Measurements from ENCODE around the gene AIRE.
"Not testable (repeated sequence)": the region's sequence is repeated elsewhere in the genome, so short reads cannot be mapped to it uniquely, and the experiment has no call there.

The AIRE gene

DNA sequence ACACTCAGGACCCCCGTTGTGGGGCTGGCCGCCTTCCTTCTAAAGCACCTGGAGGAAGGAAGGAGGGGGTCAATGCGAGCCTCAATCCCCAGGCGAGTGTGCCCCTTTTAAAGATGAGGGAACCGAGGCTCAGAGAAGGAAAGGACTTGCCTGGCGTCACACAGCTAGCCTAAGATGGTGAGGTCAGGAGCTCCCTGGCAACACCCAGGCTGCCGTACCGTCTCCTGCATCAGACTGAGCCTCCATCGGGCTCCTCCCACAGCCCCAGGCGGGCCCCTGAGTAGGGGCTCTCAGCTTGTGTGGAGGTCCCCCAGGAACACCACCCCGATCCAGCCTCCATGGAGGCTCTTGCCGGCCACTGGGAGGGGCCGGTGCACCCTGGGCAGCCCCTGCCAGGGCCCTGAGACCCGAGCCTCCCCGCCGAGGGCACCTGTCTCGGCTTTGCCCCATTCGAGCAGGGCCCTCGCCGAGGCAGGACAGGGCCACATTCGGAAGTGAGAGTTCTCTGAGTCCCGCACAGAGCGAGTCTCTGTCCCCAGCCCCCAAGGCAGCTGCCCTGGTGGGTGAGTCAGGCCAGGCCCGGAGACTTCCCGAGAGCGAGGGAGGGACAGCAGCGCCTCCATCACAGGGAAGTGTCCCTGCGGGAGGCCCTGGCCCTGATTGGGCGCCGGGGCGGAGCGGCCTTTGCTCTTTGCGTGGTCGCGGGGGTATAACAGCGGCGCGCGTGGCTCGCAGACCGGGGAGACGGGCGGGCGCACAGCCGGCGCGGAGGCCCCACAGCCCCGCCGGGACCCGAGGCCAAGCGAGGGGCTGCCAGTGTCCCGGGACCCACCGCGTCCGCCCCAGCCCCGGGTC lies at the start of gene AIRE:
AIRE (plus strand) TSS at position 739 of the 855 bp plus-strand sequence. CDS start 131 bp downstream, outside the sequence.
- no peak for DNase-seq (ENCODE audit: low spot score)

DNA sequence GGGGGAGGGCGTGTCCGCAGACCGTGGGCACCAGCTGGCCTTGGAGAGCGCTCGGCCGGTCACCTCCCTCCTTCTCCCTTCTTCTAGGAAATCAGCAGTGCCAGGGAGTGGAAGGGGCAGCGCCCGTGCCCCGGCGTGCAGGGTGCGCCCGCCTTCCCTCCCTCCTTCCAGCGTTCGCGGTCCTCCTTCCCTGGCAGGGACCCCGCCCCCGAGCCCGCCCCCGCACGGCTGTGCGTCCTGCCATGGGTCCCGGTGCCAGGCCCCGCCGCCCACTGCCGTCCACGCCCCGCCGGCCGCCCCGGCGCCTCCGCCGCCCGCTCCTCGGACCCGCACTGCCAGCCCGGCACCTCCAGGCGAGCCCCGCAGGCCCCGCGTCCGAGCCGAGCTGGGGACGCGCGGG lies 45.3 kb upstream of the AIRE start:
- DNase-seq (ENCODE audit: low spot score) = not testable (repeated sequence)

DNA sequence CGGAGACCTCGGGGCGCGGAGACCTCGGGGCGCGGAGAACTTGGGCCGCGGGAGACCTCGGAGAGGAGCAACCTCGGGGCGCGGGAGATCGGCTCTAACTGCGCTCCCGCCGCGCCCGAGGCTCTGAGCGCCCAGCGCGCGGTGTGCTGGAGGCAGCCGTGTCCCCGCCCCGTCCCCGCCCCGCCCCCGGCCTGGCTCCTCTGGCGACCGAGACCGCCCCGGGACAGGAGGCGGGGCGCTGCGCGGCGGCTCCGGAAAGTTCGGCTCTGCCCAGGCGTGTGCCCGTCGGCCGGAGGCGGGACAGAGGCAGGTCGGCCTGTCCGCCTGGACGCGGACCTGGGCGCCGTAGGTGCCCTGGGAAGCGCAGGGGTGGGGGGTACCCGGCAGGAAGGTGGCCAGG lies 44.8 kb upstream of the AIRE start, which contains the start of gene ICOSLG:
ICOSLG (minus strand) TSS at position 102 of the 400 bp plus-strand sequence. CDS start 126 bp downstream, outside the sequence.
- not testable (repeated sequence) for DNase-seq (ENCODE audit: low spot score)

DNA sequence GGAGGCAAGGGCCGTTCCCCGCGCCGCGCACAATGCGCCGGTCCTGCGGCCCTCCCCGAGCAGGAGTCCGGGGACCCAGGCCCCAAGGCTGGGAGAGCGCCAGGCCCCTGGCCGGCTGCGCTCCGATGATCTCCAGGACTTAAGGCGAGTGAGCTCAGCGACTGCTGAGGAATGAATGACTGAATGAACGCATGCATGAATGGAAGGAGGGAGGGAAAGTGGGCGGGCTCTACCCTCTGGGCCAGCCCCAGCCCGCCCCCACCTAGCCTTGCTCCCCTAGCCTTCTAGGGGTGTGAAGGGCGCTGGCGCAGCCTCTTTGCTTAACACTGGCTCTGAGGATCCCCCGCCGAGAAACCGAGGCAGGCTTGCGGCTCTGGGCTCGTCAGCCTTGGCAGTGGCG lies 44.4 kb upstream of the AIRE start:
- DNase-seq (ENCODE audit: low spot score) = not testable (repeated sequence)

DNA sequence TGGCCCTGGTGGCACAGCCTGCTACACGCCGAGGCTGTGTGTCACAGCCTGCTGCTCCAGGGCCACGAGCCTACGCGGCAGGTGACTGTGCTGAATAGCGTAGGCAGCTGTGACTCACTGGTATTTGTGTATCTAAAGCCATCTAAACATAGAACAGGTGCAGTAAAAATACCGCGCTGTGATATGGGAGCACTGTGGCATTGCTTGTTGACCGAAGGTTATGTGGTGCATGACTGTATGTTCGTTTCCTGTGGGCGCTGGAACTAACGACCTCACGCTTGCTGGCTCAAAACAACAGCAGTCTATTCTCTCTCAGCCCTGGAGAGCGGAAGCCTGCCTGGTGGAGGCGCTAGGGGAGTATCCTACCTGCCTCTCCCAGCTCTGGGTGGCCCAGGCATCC lies 41.7 kb upstream of the AIRE start:
- not testable (repeated sequence) for DNase-seq (ENCODE audit: low spot score)

DNA sequence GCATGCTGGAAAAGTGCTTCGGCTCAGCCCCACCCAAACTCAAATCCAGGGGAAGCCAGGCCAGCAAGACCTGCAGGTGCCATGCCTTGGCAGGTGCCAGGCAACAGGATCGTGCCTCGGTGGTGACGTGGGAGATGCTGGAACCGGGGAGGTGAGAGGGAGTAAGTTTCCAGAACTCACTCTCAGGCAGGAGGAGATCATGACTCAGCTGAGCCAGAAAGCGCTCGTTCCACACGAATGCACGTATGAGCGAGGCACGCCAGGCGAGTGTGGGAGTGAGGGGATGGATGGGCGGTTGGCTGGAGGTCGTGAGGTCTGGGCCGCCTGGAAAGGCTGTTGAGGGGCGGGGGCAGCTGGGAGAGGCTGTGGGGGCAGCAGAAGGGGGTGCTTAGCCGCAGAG lies 37.8 kb upstream of the AIRE start:
- not testable (repeated sequence) for DNase-seq (ENCODE audit: low spot score)

DNA sequence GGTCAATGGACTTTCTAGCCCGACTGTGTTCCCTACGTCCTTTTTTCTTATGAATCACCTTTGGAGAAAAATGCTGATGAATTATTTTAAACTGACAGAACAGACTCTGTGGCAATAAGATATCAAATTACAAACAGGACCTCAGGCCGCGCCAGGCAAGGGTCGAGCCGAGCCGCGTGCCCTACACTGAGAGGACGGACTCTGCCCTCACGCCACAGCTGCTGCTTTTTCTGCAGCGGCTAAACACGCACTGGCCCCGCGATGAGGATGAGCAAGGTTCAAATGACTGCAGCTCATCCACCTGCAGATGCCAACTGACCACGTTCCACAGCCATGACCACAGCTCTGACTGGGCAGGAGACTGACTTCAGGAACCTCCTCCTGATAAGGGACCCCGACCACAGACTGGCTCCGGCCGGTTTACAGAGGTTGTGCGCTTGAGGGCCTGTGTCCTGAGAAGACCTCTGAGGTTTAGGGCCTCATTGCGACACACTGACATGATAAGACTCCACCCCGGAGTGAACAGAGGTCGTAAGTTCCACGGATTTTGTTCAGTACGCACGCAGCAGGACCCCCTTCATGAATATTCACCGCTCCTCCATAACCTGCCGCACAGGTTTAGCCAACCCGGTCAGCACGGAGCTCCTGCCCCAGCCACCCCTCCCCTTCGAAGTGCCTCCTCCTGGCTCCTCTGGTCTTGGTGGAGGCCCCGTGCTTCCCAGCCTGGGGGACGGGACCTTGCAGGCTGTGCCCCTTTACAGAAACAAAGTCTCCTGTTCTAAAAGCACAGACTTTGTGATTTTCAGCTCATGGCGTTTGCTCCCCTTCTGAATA lies 36.3 kb upstream of the AIRE start:
- not testable (repeated sequence) for DNase-seq (ENCODE audit: low spot score)

DNA sequence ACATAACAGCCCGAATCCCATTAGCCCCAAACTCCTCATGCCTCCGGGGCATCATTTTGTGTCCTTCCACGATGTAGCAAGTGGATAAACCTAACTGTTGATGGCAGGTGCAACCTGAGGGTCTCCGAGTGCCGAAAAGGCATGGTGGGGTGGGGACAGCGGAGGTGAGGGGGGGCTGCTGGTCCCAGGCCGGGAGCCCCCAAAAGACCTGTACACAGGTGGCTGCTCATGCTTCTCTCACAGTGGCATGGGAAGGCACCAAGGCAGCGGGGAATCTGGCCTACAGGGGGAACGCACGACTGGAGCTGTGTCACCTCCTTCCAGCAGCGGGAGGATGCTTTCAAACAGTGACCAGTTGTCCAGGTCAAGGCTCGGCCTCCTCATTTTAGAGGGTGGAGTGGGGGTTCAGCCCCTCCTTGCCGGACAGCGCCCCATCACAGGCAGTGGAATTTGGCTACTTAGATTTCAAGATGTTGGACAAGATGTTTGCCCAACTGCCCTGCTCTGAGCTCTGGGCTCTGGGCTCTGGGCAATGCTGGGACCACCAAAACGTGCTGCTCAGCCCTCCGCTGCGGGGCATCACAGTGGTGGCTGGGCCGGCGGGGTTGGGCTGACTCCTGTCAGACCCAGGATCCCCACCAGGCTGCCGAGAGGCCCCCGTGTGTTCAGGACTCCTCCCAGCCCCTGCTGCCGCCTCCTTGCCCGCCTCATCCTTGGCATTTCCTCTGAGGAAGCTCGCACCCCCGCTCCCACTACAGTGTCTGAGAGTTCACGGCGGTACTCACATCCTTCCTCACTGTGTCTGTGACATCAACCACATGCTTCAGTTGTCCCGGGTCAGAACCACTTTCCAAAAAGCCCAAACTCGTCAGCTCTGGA lies 31.6 kb upstream of the AIRE start:
- DNase-seq (ENCODE audit: low spot score) = peak; percentile 36

DNA sequence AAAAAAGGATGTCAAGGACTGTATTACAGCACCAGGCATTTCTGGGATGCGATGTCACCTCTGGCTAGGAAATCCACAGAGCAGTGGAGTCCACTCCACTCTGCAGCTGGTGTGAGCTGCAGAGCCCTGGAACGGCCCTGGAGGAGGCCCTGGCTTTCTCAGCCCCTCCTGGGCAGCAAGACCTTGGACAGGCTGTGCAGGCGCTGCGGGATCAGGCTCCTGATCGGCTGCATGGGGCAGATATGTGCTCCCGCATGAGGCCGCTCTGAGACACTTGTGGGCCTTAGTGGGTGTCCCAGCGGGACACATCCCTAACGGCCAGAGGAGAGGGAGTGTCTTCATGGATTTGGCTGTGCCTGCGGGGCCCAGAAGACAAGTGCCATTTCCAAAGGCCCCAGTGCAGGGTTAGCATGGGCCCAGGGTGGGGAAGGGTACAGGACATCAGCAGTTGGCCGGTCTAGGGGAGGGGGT lies 30.1 kb upstream of the AIRE start:
- DNase-seq (ENCODE audit: low spot score) = peak; percentile 34

DNA sequence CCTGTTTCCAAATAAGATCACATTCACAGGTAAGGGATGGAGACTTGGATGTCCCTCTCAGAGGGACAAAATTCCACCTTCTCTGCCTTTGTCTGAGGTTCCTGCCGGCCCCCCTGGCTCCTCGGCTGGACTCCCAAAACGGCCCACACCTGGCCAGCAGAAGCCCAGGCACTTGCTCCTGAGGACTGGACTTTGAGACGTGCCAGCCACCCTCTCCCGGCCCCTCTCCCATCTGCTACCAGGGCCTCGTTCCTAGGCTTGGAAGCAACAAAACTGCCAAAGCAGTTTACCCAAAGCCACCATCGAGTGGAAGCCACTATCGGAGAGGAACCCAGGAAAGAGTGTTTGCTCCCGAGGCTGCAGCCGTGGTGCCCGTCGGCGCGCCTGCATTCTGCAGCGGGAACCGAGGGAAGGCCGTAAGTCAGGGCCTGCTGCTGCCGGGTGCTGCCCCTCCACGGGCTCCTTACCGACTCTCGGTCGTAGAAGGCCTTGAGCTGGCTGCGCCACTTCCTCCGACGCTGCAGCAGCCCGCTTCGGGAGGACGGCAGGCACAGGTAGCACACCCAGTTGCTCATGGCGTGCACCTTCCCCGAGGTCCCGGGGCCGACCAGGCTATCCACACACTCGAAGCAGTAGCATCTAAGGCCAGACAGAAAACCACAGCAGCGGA lies 27.5 kb upstream of the AIRE start:
- DNase-seq (ENCODE audit: low spot score) = peak; percentile 24

DNA sequence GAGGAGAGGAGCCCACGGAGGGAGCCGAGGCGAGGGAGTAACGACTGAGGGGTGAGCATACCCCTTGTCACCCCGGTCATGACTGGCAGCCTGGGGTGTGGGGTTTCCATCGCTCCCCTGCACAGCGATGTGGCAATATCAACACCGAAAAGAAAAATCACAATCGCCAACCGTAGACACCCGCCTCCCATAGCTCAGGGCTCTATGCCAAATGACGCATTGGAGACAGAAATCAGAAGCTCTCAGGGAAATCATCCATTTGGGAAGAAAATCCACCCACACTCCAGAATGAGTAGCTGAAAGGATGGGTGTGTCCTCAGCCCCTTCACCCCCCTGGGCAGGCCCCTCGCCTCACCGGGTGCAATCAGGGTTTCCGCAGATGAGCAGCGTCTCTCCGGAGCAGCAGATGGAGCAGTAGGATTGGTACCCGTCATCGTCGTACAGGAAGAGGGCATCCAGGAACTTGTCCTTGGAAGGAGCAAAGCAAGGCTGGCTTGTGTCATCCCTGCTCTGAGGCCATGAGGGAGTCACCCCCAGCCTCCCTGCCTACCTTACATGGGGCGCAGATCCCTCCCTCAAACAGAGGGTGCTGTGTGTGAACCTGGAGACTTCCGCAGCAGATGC lies 26.5 kb upstream of the AIRE start:
- peak; percentile 21 for DNase-seq (ENCODE audit: low spot score)

DNA sequence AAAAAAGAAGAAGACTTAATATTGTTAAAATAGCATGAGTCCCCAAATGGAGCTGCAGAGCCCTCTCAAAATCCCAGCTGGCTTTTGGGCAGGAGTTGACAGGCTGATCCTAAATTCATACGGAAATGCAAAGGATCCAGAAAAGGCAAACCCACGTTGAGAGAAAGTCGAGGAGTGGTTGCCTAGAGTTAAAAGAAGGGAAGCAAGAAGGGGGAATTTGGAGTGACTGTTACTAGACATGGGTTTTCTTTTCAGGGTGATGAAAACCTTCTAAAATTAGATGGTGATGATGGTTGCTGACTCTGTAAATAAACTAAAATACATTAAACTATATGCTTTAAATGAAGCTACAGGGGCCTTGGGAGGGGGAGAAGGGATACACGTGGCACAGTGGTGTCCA lies 25.6 kb upstream of the AIRE start:
- DNase-seq (ENCODE audit: low spot score) = no peak

DNA sequence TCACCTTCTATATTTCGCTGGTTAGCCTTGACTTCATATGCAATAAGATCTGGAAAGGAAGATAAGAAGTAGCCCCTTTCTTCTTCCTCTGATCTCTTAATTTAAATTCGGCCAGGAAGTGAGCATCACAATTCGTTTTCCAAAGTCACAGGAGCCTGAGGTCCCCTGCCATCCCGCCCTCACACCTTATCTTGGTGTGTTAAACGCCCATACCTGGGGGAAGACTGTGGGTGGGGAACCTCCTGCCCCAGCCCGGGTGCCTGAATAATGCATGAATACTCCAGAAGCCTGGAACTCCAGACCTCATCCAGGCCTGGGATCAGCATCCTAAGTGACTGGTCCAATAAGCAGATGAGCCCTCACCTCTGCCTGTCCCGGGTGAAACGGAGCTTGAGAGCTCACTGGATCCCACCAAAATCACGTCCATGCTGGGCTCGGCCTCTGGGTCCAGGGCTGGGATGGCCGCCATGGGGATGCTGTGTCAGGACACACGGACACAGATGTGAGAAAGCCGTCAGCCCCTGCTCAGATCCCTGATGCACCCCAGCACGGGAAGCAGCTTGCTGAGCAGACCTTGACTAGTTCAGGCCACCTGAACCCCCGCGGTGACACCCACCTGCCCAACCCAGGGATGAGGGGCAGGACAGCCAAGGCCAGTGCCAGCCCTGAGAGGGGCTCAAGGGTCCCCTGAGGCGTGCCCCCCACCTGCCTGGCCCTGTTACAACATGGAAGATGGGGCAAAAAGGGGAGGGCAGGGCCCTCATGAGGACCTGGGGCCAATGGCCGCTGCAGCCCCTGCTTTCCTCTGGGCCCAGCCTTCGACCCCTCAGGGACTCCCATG lies 24.7 kb upstream of the AIRE start:
- peak; percentile 36 for DNase-seq (ENCODE audit: low spot score)

DNA sequence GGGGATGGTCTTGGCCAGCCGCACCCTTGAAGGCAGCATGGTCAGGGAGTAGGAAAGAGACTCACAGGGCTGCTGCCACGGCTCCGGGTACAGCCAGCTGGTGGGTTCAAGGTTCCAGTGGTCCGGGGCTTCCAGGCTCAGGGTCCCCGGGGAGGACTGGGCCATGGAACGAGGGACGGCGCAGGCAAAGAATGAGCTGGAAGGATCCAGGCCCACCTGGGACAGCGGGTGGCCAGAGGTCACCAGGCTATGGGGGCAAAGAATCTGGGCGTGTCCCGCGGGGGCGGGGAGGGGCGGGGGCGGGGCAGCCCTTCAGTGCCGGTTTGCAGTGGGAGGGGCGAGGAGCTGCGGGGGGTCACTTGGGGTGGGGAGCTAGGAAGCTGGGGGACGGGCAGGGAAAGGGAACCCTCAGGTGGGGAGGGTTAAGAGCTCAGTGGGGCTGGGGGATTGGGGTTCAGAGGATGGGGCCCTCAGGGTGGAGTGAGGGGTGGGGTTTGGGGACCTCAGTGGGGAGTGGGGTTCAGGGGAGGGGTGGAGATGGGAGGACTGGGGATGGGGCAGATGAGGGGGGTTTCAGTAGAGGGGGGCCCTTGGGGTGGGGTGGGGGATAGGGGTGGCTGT lies 23.9 kb upstream of the AIRE start, which contains the start of gene DNMT3L:
DNMT3L (minus strand) TSS at position 223 of the 621 bp plus-strand sequence. CDS start 638 bp downstream, outside the sequence.
- DNase-seq (ENCODE audit: low spot score) = no peak

DNA sequence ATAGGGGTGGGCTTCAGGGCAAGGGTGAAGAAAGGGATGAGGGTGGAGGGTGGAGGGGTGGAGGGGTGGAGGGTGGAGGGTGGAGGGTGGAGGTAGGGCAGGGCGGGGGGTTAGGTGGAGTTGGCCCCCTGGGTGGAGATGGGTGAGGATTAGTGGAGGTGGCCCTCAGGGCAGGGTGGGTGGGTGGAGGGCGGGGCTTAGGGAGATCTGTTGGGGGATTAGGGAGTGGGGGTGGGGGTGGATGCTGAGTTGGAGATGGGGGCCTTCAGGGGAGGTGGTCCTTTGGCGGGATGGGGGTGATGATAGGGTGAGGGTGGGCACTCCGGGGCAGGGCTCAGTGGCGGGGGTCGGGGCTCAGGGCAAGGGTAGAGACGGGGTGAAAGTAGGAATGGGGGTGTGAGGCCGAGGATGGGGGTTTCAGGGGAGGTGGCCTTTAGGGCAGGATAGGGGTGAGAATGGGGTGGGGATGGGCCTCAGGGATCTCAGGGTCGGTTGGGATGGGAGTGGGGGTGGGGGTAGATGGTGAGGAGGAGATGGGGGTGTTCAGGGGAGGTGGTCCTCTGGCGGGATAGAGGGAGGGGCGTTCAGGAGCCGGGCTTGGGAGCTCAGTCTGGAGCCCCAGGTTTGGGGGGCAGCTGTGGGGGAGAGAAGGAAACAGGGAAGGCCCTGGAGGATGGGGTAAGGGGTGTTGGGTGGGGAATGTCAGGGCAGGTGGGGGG lies 23.2 kb upstream of the AIRE start:
- no peak for DNase-seq (ENCODE audit: low spot score)

DNA sequence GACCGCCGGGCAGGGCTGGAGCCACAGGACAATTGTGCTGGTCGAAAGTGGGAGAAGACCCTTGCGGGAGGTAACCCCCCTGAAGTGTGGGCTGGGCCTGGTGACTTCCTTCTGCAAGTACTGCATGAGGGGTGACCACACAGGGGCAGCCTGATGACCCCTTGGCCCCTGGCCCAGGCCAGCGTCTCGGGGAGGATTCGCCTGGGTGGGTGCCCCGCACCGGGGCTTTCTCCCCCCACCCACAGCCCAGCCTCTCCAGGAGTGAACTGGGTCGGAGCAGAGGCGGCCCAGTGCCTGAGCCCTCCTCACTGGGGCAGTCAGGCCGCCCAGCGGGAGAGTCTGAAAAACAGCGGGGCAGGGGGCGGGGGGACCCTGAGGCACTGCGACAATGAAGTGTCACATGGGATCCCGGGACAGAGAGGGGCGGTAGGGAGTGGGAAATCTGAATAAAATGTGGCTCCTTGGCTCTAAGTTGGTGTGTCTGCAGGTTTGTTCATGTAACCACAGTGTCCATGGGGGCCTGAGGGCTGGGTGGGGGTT lies 22.4 kb upstream of the AIRE start:
- peak; percentile 67 for DNase-seq (ENCODE audit: low spot score)

DNA sequence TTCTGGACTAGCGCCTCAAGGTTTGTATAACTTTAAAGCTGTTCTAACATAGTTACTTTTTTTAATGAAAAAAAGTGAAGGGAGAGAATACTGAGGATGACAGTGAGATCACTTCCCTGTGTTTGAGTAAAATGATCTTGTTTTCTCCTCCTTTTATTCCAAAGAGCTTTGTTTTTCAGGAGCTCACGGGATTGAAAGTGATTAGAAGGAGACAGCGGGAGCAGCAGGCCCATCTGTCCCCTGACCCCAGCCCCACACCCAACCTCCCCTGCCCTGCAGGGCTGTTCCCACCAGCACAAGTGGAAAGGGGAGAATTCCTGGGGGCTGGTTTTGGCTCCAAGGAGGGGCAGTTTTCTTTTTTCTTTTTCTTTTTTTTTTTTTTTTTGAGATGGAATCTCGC lies 21.9 kb upstream of the AIRE start:
- DNase-seq (ENCODE audit: low spot score) = peak; percentile 72

DNA sequence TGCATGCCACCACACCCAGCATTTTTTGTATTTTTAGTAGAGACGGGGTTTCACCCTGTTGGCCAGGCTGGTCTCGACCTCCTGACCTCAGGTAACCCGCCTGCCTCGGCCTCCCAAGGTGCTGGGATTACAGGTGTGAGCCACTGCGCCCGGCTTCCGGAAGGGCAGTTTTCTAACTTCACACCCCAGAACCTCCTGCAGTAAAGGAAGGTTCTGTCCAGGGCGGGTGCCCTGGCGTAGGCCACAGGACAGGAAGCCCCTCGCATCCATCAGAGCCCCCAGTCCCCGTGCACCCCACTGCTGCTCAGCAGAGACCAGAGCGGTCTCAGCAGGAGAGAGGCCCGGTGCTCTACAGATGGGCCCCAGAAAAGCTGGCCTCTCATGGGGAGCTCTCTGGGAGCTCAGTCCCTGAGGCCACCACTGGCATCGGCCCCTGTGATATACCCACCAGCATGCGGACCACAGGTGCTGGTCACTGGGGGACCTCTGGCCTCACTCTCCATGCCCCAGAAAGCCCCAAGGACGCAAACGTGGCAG lies 19.9 kb upstream of the AIRE start:
- no peak for DNase-seq (ENCODE audit: low spot score)
